ENCODE measurements around the gene CALCOCO2. TPM values are rescaled to one million over a fixed set of nuclear protein-coding genes. Genes with fewer than 3 reads are reported as not detected.

Gene CALCOCO2
- polyA plus RNA-seq, 2 of the 4 experiments (the other 2 are of a cell fraction) = 71.6 to 194 TPM

- WGBS (ENCODE audit: missing lambda C conversion rate) = 52% methylated on average over 9 of the region's 9 CpGs
- H3K27ac ChIP-seq = peak overlapping the region; percentile 68
- ATAC-seq = peak; percentile 21 to 47; a peak in 4 of 6 replicates
- H3K9me3 ChIP-seq = no peaks in the 10 kb centered on the region
- no peak for FAIRE-seq
- peak overlapping the region; percentile 31 for H3K4me2 ChIP-seq
- ChIA-PET CTCF (interaction anchor here (0.6 to 70.2 kb wide), 38 partner anchors 9 to 763 kb away, joined by 3 to 3251 read pairs (median 5); partner anchors contain the start of genes ATP5MC1, CALCOCO2, HOXB13 and HOXB9), POLR2A (interaction anchor here (1.1 to 1.5 kb wide), 3 partner anchors 63 to 112 kb away, joined by 7 to 11 read pairs (median 8); partner anchors contain the start of gene HOXB13)
- TF ChIP-seq MAZ (IDR thresholded peaks at IDR 0.05; ENCODE audit: borderline replicate concordance, low read depth, low read length) (no peak), FOXS1 (CRISPR knock-in tag; IDR thresholded peaks at IDR 0.05) (no peak), RNF2 (IDR thresholded peaks at IDR 0.05; ENCODE audit: borderline replicate concordance, low read depth) (no peak)
- no peak overlapping the region for H3K4me3 ChIP-seq
- peaks cover 42% of the 10 kb centered on the region for H3K4me1 ChIP-seq
- DNase-seq (ENCODE audit: low read depth in 1 of 2, low spot score in 1 of 2) = no peak
Measured at GRCh38 chr17:48790607-48791127, 40.2 kb upstream of the CALCOCO2 start.

DNA sequence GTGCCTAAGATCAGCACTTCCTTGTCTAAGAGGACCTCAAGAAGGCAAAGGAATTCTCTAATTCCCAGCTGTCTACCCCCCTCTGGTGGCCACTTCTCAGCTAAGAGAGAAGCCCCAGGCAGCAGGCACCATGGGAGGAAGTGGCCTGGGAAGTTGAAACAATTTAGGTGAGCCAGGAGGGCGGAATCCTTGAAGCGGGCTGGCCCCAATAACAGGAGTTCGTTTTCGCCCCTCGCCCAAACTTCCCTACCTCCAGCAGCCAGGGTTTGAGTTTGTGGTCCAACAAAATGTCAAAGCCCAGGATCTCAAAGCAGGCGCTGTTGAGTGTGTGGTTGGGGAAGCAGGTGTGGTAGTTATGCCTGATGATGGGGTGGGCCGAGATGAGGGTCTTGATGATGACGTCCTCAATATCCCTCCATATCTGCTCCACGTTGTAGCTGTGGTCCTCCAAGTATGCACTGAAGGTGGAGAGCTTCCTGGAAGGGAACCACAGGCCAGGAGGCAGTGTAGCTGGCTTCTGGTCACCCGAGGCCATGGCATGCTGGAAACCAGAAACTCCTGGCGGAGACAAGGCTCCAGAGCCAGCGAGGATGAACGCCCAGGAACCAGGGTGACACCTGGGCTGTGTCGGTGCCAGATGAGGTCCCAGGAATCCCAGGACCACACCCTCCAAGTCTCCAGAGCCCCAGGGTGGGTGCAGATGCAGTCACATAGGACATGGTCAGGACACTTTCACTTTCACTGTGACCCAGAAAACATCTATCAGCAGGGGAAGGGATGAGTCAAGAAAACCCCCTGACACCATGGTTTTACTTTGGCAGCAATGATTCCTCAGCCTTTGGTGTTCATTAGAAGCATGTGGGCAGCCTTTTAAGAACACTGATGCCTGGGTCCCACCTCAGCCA is 39.5 kb upstream of the CALCOCO2 start:
- FAIRE-seq (peak; percentile 96), ATAC-seq (peak; percentile 77 to 89), DNase-seq (ENCODE audit: low read depth in 1 of 2, low spot score in 1 of 2) (peak; percentile 92 to 94)
- ChIA-PET CTCF (interaction anchor here (0.6 to 70.2 kb wide), 40 partner anchors 8 to 764 kb away, joined by 3 to 3251 read pairs (median 5); partner anchors contain the start of genes ATP5MC1, CALCOCO2, HOXB13 and HOXB9), POLR2A (interaction anchor here (1.1 to 1.5 kb wide), 3 partner anchors 63 to 113 kb away, joined by 7 to 11 read pairs (median 8); partner anchors contain the start of gene HOXB13)
- Histone ChIP-seq H3K9me3 (no peaks in the 10 kb centered on the region), H3K27ac (peak overlapping the region; percentile 68), H3K4me1 (peaks cover 49% of the 10 kb centered on the region), H3K4me2 (peak overlapping the region; percentile 31), H3K4me3 (no peak overlapping the region)
- 35% methylated on average over 11 of the region's 14 CpGs for WGBS (ENCODE audit: missing lambda C conversion rate)
- no peak for TF ChIP-seq ATOH8 (CRISPR knock-in tag; IDR thresholded peaks at IDR 0.05; ENCODE audit: low read depth)
- no peak; the same call in 1 of the 2 replicates for TF ChIP-seq SREBF2 (IDR thresholded peaks at IDR 0.05)
- TF ChIP-seq, protein P1, sequence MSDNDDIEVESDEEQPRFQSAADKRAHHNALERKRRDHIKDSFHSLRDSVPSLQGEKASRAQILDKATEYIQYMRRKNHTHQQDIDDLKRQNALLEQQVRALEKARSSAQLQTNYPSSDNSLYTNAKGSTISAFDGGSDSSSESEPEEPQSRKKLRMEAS (IDR thresholded peaks at IDR 0.05) = peak; percentile 8; the same call in 1 of the 2 replicates
- TF ChIP-seq, protein P2, sequence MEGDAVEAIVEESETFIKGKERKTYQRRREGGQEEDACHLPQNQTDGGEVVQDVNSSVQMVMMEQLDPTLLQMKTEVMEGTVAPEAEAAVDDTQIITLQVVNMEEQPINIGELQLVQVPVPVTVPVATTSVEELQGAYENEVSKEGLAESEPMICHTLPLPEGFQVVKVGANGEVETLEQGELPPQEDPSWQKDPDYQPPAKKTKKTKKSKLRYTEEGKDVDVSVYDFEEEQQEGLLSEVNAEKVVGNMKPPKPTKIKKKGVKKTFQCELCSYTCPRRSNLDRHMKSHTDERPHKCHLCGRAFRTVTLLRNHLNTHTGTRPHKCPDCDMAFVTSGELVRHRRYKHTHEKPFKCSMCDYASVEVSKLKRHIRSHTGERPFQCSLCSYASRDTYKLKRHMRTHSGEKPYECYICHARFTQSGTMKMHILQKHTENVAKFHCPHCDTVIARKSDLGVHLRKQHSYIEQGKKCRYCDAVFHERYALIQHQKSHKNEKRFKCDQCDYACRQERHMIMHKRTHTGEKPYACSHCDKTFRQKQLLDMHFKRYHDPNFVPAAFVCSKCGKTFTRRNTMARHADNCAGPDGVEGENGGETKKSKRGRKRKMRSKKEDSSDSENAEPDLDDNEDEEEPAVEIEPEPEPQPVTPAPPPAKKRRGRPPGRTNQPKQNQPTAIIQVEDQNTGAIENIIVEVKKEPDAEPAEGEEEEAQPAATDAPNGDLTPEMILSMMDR (IDR thresholded peaks at IDR 0.05) = peak; percentile 96
- TF ChIP-seq ESRRA (IDR thresholded peaks at IDR 0.05; ENCODE audit: borderline replicate concordance, low read length) = no peak
- no peak for TF ChIP-seq MAZ (IDR thresholded peaks at IDR 0.05; ENCODE audit: borderline replicate concordance, low read depth, low read length)
- no peak for TF ChIP-seq GATA3 (IDR thresholded peaks at IDR 0.05; ENCODE audit: borderline replicate concordance)
- peak; percentile 98 for TF ChIP-seq SMC3 (IDR thresholded peaks at IDR 0.05)
- 0 out of 2 replicates have a peak, but pooled peaks have one; percentile 32 for TF ChIP-seq RFX5 (IDR thresholded peaks at IDR 0.05)
- no peak for TF ChIP-seq ZC3H11A (IDR thresholded peaks at IDR 0.05)
- TF ChIP-seq RAD21 (conservative IDR thresholded peaks at IDR 0.05 in 1 of 2, IDR thresholded peaks at IDR 0.05 in 1 of 2) = peak; percentile 96 to 98
- no peak for TF ChIP-seq EHMT2 (IDR thresholded peaks at IDR 0.05; ENCODE audit: low read depth)
- no peak for TF ChIP-seq HEYL (CRISPR knock-in tag; IDR thresholded peaks at IDR 0.05)
- TF ChIP-seq NFE2L2 (conservative IDR thresholded peaks at IDR 0.05; ENCODE audit: low read length) = no peak
- TF ChIP-seq, protein P3, sequence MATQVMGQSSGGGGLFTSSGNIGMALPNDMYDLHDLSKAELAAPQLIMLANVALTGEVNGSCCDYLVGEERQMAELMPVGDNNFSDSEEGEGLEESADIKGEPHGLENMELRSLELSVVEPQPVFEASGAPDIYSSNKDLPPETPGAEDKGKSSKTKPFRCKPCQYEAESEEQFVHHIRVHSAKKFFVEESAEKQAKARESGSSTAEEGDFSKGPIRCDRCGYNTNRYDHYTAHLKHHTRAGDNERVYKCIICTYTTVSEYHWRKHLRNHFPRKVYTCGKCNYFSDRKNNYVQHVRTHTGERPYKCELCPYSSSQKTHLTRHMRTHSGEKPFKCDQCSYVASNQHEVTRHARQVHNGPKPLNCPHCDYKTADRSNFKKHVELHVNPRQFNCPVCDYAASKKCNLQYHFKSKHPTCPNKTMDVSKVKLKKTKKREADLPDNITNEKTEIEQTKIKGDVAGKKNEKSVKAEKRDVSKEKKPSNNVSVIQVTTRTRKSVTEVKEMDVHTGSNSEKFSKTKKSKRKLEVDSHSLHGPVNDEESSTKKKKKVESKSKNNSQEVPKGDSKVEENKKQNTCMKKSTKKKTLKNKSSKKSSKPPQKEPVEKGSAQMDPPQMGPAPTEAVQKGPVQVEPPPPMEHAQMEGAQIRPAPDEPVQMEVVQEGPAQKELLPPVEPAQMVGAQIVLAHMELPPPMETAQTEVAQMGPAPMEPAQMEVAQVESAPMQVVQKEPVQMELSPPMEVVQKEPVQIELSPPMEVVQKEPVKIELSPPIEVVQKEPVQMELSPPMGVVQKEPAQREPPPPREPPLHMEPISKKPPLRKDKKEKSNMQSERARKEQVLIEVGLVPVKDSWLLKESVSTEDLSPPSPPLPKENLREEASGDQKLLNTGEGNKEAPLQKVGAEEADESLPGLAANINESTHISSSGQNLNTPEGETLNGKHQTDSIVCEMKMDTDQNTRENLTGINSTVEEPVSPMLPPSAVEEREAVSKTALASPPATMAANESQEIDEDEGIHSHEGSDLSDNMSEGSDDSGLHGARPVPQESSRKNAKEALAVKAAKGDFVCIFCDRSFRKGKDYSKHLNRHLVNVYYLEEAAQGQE (IDR thresholded peaks at IDR 0.05) = no peak

Data from A549 (cell line).